SH-SY5Y (cell line): ENCODE measurements around the gene AP3B1.

Experiments
- GATA2 ChIP-seq: IDR thresholded peaks from 2 replicates; pipeline ENCODE4 v1.6.1; 2011; ENCODE audit warnings: mild to moderate bottlenecking, low read depth, low read length
- GATA3 ChIP-seq: IDR thresholded peaks from 2 replicates; pipeline ENCODE4 v1.6.1; 2011; ENCODE audit warnings: low read depth, mild to moderate bottlenecking, low read length, moderate library complexity

DNA sequence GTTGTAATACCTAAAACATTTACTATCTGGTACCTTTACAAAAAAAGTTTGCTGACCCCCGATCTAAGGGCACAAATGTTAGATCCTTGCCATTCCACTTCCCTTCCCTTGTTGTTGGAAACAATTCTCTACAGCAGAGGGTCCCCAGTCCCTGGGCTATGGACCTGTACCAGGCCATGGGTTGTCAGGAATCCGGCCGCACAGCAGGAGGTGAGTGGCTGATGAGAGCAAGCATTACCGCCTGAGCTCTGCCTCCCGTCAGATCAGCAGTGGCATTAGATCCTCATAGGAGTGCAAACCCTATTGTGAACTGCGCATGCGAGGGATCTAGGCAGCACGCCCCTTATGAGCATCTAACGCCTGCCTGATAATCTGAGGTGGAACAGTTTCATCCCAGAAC lies 248.5 kb downstream of the AP3B1 start:
- TF ChIP-seq GATA2 (no peak), GATA3 (no peak)
